Stimulated activated CD4-positive, alpha-beta T cell treated with anti-CD3 and anti-CD28 coated beads, Interleukin-4, amount 100 ng/mL, for 48 hours (primary cell): ENCODE data around the gene SYNE2.

Experiments
- DNase-seq, 2 donors: peaks; one replicate each; pipeline ENCODE4 v3.0.0-alpha.2; 2020; ENCODE audit warnings: low read depth in 2 of 2

SYNE2 gene

DNA sequence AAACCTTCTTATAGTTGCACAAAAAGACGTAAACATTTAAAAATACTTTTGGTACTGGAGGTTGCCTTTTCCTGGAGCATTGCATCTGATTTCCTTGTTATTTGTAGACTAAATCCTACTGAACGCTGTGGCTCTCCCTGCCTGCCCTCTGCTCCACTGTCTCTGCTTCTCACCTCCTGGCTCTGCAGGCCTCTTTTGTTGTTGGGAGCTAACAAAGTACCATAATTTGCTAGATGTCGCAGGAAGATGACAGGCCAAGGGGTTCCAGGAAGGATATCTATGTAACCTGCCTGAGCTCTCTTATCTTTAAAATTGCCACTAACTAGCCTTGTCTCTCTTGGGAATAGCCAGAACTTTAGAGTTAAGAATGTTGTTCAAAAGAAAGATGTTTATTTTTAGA is 21.4 kb downstream of the SYNE2 start:
- DNase-seq = no peak

DNA sequence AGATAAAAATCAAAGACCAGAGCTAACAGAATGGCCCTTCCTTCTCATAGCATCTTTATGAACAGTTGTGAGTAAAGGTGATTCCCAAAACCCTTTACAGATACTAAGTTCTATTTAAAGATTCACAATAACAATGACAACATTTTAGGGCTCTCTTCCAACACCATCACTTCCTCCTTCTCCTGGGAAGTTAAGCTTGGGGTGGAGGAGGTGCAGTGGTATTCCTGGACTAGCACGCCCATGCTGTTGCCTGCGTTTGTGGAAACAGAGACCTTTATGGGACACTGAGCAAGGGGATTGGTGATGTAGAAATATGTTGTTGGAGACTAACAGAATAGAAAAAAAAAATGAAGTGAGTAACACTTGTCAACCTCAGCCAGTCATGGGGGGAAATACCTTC is 22.5 kb downstream of the SYNE2 start:
- no peak for DNase-seq

DNA sequence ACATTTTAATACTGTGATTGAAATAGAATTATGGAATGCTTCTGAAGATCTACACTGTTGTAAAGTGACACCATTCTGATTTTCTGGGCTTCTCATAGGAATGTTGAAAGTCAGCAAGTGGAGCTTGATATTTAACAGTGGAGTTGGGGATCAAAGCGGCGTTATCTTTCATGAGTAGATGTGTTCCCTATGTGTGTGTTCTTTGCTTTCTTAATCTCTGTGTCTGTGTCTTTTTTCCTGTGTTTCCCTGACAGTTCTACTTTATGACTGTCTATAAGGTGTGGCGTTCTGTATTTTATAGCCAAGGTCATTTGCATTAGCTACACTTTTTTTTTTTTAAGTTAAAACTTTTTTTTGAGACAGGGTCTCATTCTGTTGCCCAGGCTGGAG is 24.7 kb downstream of the SYNE2 start:
- DNase-seq = no peak

DNA sequence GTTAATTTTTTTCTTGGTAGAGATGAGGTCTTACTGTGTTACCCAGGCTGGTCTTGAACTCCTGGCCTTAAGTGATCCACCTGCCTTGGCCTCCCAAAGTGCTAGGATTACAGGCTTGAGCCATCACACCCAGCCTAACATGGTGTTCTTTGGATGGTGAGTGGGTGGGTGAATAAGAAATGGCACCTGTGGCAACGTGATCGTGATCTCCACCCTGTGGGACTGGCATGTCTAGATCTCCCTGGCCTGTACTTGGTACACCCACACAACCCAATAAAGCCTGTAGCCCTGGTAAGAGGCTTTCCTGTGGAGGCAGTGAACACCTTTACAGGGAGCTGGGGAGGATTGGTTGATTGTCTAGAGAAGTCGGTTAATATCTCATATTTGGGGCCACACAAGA is 25.2 kb downstream of the SYNE2 start:
- DNase-seq = no peak

DNA sequence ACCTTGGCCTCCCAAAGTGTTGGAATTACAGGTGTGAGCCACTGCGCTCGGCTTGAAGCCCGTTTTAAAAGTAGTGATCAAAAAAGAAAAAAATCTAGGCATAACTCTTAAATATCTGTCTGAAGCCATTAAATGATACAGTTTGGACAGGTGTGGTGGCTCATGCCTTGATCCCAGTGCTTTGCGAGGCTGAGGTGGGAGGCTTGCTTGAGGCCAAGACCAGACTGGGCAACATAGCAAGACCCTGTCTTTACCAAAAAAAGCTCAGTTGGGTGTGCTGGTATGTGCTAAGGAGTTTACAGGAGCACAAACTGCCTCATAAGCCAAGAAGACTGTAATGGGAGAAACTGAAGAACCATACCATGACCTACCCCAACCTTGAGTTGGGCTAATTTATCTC is 26.0 kb downstream of the SYNE2 start:
- no peak for DNase-seq

DNA sequence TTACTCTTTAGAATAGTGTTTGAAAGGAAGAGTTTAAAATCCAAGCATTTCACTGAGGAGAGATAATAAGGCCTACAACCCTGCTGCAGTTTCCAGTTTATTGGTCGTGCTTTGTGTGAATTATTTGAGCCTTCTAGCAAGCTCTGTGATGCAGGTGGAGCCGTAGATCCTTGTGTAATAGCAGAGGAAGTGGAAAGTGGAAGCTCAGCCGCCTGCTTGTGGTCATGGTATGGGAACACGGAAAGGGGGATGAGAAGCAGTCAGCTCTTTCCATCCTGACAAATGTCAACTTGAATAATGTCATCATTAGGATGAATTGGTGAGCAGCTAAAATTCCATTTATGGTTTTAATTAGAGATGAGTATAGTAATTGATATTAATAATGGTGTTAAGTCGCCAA is 29.1 kb downstream of the SYNE2 start:
- DNase-seq = no peak

DNA sequence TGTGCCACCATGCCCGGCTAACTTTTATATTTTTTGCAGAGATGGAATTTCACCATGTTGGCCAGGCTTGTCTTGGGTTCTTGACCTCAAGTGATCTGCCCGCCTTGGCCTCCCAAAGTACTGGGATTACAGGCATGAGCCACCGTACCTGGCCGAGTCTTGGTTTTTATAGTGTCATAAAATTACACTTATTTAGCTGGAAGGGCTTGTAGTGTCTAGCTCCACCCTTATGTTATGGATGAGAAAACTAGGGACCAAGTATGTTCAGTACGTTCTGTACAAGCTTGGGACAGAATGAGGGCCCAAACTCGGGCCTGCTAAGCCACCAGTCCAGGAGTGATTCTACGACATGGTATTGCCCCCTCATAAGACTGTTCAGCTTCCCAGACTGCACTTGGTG is 35.1 kb downstream of the SYNE2 start:
- DNase-seq = no peak

DNA sequence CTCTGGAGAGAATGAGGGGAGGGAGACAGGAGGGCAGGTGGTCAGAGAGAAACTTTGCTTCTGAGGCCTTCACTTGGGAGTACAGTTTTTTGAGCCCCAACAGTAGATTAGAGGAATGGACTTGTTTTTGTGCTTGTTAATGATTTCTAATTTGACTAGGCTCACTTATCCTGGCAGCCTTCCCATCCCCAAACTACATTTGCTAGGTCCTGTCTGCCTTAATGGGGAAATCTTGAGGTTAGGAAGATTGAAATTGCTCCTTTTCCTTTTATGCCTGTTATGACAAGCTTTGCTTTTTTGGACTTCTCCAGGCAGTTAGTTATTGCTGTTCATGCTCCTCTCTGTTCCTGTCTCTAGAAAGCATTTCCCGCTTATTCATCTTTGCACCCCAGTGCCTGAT is 37.7 kb downstream of the SYNE2 start:
- no peak for DNase-seq

DNA sequence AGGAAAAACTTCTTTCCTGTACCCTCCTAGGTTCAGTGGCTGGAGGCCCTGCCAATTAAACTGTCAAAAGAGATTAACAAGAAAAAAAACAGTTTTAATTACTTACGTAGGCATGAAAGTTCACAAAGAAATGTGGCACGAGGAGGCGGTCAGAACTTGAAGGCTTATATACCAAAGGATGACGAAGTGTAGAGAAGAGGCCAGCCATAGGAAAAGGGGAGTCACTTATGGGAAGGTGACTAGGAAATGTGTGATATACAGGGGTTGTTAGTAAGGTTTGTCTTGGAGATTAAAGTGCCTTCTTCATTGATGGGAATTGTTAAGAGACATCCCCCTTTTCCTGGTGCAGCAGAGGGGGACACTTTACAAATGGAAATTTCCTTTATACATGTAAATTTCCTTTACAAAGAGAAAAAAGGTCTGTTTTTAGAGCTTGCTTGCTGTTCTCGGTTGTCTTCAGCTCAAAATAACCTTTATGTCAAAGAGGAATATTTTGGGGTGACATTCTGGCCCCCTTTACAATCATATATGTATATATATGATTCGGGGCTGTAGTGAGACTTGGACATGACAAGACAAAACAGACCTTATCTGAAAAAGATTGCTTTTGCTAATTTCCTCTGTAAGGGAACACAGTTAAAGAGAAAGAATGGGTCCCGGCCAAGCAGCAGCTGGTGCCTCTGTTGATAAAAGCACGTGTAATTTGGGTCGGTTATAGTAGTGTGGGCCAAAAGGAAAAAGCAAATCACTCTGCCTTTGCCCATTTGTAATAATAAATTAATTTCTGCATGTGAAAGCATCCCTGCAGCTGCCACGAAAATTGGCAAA is 38.6 kb downstream of the SYNE2 start:
- DNase-seq = no peak

DNA sequence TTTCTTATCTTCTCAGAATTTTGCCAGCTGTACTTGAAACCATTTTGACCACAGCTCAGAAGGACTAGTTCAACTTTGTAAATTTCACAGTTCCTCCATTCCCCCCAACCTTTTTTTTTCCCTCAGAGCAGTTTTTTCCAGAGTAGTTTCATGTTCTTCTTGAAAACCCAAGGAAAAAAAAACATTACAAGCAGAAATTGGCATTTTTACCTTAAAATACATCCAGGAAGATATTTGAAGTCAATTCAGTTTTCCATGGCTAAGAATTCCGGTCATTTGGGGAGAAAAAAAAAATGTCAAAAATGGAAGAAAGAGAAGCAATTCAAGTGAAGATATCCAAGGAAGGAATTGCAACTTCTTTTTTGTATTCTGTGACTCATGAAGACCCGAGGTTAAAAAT is 39.5 kb downstream of the SYNE2 start:
- no peak for DNase-seq

DNA sequence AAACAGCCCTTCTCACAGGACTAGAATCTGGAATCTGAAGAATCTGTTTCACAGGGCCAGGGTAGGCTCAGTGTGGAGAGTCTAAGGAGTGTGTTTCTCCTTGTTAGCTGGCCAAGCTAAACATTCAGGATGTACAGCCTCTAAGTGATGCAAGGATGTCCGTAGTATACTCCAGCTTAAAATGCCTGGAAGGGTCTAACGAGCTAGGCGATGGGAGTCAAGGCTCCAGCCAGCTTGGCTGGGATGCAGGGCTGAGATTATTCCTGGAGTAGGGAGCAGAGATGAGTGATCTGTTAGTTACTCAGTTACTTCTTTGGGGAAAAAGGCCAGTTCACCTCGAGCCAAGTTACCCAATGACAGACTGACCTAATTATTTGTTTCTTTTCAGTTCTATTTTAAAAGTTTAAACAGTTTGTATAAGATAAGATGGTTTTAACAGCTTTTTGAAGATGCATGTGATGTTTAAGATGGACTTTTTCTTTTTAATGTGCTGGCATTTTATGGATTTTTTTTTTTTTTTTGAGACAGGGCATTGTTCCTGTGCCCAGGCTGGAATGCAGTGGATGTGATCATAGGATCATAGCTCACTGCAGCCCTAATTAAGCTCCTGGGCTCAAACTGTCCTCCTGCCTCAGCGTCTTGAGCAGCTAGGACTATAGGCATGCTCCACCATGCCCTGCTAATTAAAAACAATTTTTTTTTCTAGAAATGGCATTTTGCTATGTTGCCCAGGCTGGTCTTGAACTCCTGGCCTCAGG is 41.1 kb downstream of the SYNE2 start:
- DNase-seq = no peak

DNA sequence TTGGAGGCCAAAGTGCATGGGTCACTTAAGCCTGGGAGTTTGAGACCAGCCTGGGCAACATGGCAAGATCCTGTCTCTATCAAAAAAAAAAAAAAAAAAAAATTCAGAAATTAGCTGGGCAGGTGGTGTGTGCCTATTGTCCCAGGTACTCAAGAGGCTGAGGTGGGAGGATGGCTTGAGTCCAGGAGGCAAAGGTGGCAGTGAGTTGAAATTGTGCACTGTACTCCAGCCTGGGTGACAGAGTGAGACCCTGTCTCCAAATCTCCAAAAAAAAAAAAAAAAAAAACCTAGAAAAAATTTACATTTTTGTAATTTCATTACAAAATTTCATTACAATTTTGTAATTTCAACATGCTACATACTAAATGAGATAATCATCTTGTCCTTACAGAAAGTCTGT is 42.7 kb downstream of the SYNE2 start:
- DNase-seq = no peak

DNA sequence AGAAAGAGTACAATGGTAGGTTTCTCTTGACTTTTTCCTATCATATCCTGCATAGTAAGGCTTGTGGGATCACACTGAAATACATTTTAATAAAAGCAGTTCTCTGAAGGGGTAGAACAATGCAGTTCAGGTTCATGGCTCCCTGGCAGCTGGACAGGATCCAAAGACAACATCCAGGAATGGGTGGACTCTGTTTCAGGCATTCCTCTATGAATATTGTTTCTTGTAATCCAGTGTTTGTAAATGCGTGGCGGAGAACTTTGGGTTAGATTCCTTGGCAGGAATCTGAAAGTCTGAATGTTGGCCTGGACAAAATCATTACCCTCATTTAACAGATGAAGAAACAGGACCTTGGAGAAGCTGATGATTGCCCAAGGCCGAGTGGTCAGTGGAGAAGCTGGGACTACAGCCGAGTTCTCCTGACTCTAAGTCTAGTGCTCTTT is 43.5 kb downstream of the SYNE2 start:
- DNase-seq = no peak

DNA sequence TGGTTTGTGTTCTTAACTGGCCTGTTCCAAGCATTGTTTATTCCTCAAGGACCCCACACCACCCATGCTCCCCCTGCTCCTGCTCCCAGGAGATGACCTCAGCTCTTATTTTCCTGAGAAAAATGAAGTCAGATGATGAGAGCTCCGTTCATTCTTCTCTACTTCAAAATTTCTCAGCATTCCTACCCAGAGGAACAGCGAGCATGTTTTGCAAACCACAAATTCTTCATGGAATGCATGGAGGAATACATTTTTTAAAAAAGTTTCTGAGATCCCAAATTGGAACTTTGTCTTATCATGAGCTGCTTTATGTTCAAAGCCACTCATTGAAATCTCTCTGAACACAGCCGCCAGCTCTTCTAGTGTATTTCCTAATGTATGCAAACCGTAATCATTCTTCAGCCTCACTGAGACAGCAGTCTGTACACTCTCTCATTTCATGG is 44.9 kb downstream of the SYNE2 start:
- DNase-seq = no peak

DNA sequence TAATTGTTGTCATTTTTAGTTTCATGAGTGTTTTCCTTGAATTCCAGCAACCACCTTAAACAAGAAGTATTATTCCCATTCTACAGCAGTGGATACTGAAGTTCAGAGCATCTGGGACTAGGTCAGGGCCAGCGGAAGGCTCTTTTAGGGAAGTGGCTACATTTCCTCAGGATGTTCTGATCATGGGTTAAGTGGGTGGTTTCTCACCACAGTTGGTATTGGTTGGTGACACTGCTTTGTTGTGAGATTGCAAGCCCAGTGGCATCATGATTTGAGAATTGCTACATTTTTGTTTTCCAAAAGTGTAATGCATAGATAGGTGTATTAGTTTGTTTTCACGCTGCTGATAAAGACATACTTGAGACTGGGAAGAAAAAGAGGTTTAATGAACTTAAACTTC is 47.1 kb downstream of the SYNE2 start:
- no peak for DNase-seq

DNA sequence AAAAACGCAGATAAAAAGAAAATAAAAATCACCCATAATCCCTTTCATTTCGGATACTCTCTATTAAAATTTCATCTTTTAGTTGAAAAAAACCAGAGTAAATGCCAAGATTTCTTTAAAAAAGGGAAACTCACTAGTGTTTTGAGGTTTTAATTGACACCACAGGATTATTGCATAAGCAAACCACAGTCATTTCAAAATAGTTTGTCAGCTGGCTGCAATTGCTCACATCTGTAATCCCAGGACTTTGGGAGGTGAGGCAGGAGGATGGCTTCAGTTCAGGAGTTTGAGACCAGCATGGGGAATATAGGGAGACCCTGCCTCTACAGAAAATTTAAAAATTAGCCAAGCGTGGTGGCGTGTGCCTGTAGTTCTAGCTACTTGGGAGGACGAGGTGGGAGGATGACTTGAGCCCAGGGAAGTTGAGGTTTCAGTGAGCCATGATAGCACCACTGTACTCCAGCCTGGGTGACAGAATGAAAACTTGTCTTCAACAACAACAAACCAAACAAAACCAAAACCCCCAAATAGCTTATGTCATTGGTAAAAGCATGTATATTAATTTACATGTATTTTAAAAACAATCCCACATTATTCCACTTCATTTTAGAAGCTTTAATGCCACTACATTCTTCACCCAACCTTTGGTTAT is 48.8 kb downstream of the SYNE2 start:
- DNase-seq = no peak

DNA sequence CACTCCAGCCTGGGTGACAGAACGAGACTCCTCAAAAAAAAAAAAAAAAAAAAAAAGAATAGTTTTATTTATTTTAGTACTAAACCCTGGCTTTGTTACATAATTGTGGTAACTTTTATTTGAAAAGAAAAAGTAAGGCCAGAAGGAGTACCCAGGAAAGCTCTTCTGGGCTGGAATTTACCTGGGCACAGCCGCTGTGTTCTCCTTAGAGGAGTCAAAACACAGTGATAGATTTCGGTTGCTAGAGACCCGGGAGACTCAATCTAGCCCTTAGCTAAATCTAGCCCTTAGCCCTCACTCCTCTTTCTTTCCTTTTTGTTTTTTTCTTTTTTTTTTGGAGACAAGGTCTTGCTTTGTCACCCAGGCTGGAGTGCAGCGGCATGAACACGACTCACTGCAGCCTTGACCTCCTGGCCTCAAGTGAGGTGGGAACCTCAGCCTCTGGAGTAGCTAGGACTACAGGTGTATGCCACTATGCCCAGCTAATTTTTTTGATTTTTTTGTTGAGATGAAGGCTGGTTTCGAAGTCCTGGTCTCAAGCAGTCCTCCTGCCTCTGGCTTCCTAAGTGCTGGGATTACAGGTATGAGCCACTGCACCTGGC is 49.7 kb downstream of the SYNE2 start:
- no peak for DNase-seq

DNA sequence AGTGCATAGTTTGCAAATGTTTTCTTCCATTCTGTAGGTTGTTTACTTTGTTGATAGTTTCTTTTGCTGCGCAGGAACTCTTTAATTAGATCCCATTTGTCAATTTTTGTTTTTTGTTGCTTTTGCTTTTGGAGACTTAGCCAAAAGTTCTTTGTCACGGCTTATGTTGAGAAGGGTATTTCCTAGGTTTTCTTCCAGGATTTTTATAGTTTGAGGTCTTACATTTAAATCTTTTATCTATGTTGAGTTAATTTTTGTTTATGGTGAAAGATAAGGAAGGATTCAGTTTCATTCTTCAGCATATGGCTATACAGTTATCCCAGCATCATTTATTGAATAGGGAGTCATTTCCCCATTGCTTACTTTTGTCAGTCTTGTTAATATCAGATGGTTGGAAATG is 51.9 kb downstream of the SYNE2 start:
- DNase-seq = no peak

DNA sequence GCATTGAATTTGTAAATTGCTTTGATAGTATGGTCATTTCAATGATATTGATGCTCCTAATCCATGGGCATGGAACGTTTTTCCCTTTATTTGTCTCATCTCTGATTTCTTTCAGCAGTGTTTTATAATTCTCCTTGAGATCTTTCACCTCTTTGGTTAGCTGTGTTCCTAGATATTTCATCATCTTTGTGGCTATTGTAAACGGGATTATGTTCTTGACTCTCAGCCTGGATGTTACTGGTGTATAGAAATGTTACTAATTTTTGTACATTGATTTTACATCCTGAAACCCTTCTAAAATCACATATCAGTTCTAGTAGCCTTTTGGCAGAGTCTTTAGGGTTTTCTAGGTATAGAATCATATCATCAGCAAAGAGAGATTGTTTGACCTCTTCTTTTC is 52.6 kb downstream of the SYNE2 start:
- no peak for DNase-seq

DNA sequence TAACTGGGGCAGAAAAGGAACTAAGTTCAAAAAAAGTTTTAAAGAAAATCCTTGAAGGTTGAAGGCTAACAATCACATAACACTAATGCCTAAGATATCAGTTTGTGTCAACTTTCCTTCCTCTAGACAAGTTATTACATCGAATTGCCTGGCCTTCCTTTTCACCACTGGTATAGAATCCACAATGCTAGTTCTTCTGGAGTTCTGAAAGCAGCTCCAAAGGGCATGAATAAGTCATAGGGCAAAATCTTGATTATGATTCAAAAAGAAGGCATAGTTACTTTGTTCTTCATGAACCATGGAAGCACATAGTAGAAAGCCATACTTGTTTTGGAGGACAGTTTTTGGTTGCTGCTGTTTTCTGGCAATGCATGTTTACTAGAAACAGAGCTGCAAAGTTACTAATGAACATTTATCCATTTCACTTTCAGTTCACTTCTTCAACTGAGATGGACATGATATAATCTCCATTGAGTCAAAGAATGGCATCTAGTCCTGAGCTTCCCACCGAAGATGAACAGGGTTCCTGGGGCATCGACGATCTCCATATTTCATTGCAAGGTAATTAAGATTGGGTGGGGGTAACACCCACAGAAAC is 56.0 kb downstream of the SYNE2 start:
- no peak for DNase-seq

DNA sequence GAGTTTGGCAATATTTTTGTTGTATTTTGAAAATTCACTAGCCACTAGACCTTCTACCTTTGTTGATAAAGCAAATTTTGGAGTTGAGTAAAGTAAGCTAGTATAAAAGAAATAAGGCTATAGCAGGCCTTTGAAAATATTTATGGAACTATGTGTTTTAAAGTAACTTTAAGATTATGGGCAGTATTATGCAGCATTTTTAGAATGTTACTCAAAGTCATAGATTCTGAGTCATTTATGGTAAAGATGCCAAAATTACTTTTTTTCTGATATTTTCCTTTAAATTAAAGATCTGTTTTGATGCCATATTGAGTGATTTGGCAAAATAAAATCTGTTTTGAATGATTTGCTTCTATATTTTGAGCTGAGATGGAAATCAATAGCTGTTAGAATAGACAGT is 57.2 kb downstream of the SYNE2 start:
- no peak for DNase-seq
